GM19455 (cell line): ENCODE data around the gene YPEL3.

ENCODE experiments used
- ATAC-seq: cut with Tn5 transposase; IDR thresholded peaks from one replicate; pipeline ENCODE4 v1.9.1; 2021; ENCODE audit not compliant: unreplicated experiment

YPEL3 gene

GRCh38 chr16:30052671-30053372 lies 43.2 kb downstream of the YPEL3 start:
- peak; percentile 65 for ATAC-seq

- no peak for ATAC-seq
Measured at GRCh38 chr16:30051518-30051917, 44.5 kb downstream of the YPEL3 start.

- ATAC-seq, result no peak
Measured at GRCh38 chr16:30049871-30050270, 46.1 kb downstream of the YPEL3 start.

- no peak for ATAC-seq
Measured at GRCh38 chr16:30046588-30046987, 49.4 kb downstream of the YPEL3 start.

GRCh38 chr16:30046178-30046577 lies 49.8 kb downstream of the YPEL3 start:
- no peak for ATAC-seq
